GM19238 (cell line): ENCODE results near the gene MYH2.
A peak's percentile ranks its signal among the peaks of the same experiment; 100 is the strongest.
"Not testable (repeated sequence)": the region's sequence is repeated elsewhere in the genome, so short reads cannot be mapped to it uniquely, and the experiment has no call there.

Experiments used
- DNase-seq: peaks from one replicate; pipeline ENCODE4 v3.0.0; 2011; ENCODE audit warnings: low spot score; ENCODE audit not compliant: insufficient read length

MYH2 gene

DNA sequence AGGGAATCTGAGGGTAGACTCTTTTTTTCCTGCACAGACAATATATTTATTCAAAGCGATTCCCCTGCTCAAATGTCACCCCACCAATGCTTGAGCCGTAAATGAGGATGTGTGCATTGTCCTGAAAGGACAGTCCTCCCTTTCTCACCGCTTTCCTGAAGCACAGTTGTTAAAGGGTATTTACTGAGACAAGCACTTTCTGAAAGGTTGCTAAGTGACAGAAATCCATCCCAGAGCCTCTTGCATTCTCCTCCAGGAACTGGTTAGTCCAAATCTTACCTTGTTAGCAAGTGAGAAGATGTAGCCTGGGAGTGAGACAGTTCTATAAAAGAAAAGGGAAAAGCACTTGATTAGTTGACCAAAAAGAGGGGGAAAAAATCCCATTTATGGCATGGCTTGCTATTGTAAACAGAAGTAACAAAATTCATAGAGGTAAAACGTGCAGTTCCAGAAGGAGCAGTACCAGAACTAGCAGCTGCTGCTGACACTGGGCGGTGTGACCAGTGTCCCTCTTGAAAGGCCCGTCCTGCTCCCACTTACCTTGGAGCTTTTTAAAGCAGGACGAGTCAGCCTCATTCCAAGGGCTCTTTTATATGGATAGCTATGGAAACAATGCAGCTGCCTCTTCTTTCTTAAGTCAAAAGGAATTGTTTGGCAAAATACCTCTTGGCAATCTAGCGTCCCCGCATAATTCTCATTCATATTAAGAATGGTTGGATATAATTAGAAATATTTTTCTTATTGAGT is at the start of gene MYH2:
MYH2 (minus strand) TSS at position 563 of the 747 bp plus-strand sequence. CDS start 1,738 bp downstream, outside the sequence.
- DNase-seq = no peak

DNA sequence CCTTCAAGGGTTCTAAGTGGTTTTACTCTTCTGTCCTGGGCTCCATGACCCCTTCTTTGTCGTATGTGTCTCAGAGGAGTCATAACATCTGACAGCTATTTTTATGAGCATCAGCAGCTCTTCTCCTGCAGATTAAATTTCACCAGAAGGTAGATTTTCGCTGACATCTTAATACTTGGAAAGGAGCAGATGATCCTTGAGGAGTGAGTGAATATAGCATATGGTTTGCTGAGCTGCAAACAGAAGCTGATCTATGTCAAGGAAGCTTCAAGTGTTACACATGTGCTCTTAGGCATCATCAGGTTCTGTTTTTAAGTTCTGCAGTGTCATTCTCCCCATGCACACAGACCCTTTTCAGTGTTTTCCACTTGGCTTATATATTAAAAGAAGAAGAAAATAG is 49.2 kb upstream of the MYH2 start:
- no peak for DNase-seq

DNA sequence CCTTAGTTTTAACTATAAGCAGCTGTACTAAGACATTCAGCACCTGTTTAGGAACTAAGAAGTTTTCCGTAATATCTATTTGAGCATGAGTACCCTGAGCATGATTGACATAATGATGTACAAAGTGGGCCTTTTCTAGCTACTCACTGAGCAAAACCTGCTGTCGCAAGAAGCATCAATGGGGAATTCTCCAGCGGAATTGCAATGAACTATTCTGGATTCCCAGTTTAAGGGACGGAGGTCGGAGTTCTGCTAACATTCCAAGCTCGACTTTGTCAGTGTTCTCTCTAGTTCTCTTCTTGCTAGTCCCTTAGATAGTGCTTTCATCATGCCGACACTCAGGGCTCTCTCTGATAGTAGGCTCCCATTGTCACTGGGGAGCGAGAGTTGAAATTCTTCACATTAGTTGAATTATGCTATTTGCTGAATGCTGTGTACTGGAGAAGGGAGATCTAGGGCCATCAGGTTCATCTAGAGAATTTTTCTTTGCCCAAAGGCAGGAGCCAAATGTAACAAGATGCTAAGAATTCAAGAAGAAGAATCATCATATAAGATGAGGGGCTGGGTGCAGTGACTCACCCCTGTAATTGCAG is 40.2 kb upstream of the MYH2 start:
- DNase-seq = no peak

DNA sequence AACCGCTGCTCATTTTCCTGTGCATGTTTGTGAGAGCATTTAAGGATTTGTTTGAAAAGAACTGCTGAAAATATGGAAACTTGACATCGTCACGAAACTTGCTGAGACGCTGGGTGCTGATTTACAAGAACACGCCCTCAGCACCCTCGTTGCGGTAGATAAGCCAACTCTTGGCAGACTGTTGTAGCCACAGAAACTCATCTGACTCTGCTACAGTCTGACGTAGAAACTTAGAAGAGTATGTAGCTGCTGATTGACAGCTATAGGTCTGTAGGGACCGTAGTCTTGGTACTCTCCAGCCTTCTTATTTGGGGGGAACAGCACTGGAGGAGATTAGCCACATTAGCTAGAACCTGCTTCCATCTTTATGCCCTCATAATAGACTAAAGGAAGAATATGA is 36.1 kb upstream of the MYH2 start:
- no peak for DNase-seq

DNA sequence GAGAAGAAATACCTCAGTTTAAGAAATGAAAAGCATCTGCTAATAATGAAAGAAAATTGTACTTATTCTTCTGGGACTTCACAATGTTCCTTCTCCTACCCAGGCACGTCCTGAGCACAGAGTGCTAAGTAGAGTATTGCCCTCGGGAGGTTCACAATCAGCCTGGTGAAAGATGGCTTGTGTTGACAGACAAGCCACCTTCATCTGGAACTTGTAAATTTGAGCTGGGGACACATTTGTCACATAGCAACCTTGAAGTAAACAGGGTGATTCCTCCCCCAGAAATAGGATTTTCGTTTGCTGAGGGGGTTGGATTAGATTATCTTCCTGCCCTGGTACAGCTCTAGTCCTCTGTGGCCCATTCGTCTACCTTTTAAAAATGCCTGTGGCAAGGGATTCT is 34.4 kb upstream of the MYH2 start:
- no peak for DNase-seq

DNA sequence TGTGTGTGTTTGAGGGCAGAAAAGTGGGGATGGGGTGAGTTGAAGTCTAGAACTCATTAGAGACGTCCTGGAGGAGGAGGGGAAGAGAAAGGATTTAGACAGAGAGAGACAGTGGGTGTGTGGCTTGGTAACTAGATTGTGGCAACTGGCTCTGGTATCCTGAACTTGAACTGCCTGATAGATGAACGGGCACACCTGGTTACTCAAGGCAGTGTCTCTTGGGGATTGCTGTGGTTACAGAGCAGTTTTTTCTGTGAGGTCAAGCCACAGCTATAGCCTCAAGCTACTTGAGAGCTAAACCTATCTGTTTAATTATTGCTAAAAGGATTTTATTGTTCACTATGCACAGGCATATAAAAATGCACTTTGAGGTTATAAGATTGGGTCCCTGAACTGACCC is 29.8 kb upstream of the MYH2 start:
- DNase-seq = peak; percentile 10

DNA sequence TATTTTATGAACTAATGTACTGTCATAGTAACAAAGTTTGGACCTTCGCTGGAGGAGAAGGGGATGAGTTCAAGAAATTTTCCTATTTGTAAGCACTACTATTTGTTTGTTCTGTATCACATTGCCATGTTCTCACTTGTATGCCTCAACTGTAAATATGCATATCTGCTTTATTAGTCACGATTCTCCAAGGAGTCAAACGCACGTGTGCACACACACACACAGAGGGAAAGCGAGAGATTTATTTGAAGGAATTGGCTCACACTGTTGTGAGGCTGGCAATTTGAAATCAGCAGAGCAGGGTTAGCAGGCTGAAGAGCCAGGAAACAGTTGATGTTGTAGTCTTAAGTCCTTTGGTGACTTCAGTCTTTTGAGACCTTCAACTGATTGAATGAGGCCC is 24.9 kb upstream of the MYH2 start:
- no peak for DNase-seq

DNA sequence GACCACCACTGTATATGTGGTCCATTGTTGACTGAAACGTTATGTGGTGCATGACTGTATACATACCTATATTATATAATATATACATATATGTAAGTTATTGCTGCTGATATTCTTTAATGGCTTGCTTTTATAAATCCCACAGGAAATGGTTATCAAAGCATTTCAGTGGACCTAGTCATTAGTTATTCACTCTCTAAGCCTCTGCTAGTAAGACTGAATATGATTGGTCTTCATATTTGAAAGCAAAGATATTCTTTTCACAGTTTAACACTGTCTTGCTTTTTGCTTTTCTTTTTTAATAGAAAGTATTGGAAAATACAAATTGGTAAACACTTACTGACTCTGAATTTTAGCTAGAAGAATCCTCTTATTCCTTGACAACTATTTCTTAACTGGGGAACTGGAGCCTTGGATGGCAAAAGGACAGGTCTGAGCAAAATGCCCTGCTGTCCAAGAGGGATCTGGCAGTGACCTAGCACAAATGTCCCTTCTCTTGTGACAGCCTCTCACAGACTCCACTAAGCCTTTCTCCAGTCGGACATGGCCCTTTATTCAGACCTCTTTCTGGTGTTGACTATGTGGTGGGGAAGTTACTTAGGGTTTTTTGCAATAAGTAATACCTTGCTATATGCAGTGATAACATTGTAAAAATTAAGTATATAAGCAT is 14.7 kb upstream of the MYH2 start:
- DNase-seq = no peak

DNA sequence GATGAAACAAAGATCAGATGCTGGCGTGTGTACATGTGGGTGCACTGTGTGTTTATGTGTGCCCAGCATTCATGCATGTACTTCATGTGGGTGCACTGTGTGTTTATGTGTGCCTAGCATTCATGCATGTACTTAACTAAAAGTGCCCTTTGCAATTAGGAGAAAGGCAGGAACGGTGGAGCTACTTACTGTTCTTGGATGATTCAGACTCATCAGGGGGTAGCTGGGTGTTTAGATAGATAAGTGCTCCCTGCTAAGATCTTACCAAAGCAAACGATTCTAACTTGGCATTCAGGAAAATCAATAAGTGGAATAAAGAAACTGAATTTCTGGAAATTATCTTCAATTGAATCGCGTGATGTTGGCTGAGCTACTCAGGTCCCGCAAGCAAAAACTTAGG is 8.6 kb upstream of the MYH2 start:
- DNase-seq = no peak

DNA sequence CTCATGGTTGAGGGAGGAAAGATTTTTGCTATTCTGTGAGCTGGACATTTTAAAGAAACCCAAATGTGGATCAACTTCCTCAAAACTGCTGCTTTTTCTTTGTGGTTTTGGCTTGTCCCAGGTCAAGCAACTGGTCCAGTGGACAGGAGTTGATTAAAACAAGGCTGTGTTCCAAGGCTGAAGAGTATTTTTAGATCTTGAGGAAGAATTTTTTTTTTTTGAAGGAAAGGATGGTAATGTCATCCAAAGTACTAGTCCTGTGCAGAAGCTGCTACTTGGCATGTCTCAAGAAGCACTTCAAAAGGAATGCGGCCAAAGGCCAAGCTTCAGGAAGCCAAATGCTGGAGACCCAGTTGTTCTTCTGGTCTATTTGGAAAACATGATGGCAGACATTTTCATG is 8.0 kb upstream of the MYH2 start:
- DNase-seq = no peak

DNA sequence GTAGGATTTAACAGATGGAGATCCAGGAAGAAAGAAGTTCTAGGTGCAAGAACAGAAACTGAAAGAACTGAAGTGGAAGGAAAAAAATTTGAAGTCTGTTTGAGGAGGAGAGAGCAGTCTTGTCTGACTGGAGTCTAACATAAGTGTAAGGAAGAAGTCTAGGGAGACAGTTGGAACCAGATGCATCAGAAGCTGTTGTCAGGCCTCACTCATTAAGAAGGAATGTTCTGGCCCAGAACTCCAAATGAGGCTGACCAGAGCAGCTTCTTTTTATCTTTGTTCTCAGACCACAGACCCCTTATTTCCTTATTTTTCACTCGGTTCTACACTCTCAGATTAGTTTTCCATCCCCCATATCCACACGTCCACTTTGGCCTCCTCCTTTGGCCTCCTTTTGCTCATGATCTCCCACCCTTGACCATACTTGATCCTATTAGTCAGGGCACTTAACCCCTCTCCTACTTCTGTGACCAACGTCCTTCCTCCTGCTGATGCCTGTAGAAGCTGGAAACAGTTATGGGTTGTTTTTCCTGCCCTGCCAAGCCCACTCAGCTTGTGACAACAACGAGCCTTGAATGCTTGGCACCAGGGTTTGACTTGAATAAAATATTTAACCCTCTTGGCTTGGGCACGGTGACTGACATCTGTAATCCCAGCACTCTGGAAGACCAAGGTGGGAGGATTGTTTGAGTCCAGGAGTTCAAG is 7.0 kb upstream of the MYH2 start:
- no peak for DNase-seq

DNA sequence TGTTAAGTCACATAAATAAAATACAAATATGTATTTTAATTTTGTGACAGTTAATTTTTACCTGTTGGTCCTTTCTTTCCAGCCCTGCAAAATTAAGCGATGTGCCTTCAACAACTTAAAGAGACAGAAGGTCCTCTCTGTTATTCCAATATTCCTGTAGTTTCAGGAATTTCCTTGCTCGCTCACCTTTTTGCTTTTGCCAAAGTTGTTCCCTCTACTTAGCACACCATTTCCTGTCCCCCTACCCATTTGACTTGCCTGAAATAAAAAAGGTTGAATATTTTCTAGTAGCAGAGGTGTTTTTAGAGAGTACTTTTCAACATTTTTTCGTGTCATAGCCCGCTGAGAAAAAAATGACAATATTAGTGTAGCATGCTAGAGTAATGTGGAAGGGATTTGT is 556 bp upstream of the MYH2 start:
- DNase-seq = no peak

DNA sequence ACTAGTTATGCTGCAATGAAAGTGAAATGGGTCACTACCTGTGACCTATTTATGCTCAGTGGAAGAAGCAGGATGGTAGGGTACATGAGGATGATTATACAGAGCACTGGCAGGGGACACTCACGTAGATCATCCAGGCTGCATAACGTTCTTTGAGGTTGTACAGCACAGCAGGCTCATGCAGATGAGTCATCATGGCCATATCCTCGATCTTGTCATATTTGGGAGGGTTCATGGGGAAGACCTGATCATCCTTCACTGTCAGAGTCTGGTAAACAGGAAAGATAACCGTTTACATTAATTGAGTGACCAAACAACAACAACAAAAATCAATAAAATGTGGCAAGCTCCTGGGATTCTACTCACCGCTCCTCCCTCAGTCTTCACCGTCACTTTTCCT is 2.1 kb downstream of the MYH2 start:
- no peak for DNase-seq

DNA sequence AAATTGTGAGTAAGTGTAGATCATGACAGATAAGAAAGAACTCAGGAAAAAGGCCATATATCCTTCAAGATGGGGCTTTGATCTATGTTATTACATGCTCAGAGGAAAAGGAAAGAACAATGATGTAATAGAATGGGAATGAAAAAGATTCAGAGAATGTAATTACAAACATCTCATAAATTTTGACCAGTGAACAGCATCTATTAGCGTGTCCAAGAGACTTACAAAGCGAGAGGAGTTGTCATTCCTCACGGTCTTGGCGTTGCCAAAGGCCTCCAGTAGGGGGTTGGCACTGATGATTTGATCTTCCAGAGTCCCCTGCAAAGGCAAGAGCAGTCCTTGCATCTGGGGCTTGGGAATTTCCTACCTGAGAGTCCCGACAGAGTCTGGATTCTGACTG is 6.0 kb downstream of the MYH2 start:
- DNase-seq = not testable (repeated sequence)

DNA sequence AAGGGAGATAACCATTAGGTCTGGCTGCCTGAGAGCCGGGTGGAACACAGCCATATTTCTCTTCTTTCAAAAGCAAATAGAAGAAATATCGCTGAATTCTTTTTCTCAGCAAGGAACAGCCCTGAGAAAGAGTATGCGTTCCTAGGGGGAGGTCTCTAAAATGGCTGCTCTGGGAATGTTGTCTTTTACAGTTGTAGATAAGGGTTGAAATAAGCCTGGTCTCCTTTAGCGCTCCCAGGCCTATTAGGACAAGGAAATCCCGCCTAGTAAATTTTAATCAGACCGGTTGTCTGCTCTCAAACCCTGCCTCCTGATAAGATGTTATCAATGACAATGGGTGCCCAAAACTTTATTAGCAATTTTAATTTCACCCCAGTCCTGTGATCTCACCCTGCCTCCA is 8.3 kb downstream of the MYH2 start:
- not testable (repeated sequence) for DNase-seq

DNA sequence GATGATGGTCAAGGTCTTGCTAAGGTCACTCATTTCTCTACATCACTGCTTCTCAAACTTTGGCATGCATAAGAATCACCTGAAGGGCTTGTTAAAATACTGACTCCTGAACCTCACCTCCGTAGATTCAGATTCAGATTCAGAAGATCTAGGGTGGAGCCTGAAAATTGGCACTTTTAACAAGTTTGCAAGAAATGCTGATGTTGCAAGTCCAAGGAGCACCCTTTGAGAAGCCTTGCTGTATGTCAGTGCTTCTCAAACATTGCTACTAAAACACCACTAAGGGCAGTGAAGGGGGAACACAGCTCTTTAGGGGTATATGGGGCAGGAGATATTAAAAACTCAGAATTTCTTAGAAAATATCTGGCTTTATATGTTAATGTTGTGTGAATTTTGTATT is 17.4 kb downstream of the MYH2 start:
- DNase-seq = no peak

DNA sequence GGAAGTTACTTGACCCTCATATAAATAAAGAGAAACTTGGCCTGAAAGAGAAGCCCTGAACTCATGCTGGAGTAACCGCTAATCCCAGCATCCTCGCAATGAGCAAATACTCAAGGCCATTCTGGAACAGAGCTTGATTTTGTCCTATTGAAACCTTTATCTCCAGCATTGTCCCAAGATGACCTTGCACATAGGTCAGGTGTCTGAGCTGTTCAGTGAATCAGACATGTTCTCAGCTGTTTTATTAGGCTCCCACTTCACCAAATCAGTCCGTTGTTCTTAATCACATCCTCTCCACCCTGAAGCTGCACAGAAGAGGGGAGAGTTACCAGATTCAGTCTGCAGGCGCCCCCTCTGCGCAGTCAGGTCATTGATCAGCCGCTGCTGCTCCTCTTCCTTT is 22.0 kb downstream of the MYH2 start:
- DNase-seq = no peak

DNA sequence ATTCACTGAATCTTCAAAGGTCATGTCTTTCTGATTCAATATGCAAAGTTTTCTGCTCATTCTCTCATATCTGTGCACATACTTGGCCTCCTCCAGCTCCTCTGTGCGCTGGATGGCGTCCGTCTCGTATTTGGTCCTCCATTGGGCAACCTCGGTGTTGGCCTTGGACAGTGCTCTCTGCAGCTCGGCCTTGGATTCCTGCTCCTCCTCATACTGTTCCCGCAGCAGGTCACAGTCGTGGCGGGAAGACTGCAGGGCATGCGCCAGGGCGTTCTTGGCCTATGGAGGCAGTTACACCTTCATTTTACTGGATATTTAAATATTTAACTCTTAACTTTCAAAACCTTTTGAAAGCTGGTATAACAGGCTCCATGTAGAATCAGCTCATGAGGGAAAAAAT is 22.9 kb downstream of the MYH2 start:
- no peak for DNase-seq

DNA sequence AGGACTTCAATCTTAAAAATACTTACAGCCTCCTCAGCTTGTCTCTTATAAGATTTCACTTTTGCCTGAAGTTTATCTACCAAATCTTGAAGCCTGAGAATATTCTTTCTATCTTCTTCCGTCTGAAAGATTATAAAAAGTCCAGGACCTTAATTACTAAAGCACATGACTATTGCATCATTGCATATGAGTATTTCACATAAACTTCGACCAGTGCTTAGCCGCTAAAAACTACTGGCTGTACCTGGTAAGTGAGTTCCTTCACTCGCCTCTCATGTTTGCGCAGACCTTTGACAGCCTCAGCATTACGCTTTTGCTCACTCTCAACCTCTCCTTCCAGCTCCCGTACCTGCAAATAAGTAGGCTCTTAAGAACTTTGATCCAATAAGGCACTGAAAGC is 26.4 kb downstream of the MYH2 start:
- no peak for DNase-seq

DNA sequence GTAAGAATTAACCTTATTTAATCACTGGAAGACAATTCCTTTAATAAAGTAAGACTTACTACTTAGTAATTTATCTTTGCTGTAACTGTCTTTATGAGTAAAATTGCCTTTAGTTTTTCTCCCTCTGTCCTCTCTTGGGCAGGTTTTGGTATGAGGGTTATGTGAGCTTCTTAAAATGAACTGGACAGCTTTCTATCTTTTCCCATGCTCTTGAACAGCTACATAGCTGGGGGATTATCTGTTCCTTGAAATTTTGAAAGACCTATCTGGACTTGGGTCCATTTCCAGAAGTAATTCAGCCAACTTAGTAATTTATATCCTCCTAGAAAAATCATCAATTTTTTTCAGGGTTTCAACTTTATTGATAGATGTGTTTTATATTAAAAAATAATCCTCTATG is 27.5 kb downstream of the MYH2 start:
- DNase-seq = no peak

DNA sequence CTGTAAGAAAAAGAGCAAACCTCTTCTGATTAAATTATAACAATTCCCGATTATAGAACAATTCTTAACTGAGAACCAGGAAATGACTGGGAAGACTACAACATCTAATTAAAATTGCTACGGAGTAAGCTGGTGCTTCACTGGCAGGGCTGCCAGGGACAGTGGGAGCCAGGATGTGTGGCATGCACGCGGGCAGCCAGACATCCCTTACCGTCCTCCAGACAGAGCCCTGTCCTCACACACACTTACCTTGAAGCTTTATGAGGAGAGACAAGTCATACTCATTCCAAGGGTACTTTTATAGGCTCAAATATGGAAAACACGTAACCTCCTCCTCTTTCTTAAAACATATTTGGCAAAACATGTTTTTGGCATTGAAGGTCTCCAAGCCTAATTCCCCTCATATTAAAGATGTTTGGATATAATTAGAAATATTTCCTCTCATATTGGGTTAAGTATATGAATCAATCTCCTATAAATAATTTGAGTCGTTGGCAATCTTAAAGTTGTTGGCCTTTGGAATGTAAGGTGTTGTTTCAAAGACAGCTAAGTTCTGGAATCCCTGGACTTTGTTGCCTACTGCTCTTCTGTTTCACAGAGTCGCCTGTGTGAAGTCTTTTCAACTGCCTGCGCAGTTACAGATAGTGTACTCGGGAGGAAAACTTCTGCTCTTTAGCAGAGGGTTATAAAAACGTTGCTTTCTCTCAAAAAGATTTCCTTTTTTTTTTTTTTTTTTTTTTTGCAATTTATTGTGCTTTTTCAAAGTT is 31.0 kb downstream of the MYH2 start, which contains the start of gene MYH1:
MYH1 (minus strand) TSS at position 272 of the 767 bp plus-strand sequence. CDS start 1,900 bp downstream, outside the sequence.
- DNase-seq = no peak
